HUES48 (cell line): ENCODE results near the gene OTUB2.
"Not testable (repeated sequence)": the region's sequence is repeated elsewhere in the genome, so short reads cannot be mapped to it uniquely, and the experiment has no call there.

Experiments
- H3K27ac ChIP-seq: one replicate; pipeline ENCODE4 v1.7.0; 2013; ENCODE audit warnings: low read depth, low read length, inconsistent platforms
- H3K27me3 ChIP-seq: 2 replicates; pipeline ENCODE4 v1.6.1; 2013; ENCODE audit warnings: mild to moderate bottlenecking, low read length; ENCODE audit not compliant: control insufficient read depth, insufficient read depth
- H3K36me3 ChIP-seq: 2 replicates; pipeline ENCODE4 v1.6.1; 2013; ENCODE audit warnings: low read length; ENCODE audit not compliant: control insufficient read depth, insufficient read depth
- H3K4me1 ChIP-seq: 2 replicates; pipeline ENCODE4 v1.6.1; 2013; ENCODE audit warnings: mild to moderate bottlenecking, low read length; ENCODE audit not compliant: control insufficient read depth, insufficient read depth
- H3K4me3 ChIP-seq: 2 replicates; pipeline ENCODE4 v1.5.1; 2013; ENCODE audit warnings: mild to moderate bottlenecking, low read depth, low read length
- H3K9ac ChIP-seq: 2 replicates; pipeline ENCODE4 v1.6.1; 2013; ENCODE audit warnings: mild to moderate bottlenecking, low read depth, low read length, moderate library complexity
- H3K9me3 ChIP-seq: 2 replicates; pipeline ENCODE4 v1.6.1; 2013; ENCODE audit warnings: low read length; ENCODE audit not compliant: control insufficient read depth, insufficient read depth

The OTUB2 gene

GRCh38 chr14:94066089-94066676, 40.0 kb downstream of the OTUB2 start:
- H3K4me3 ChIP-seq: no peak overlapping the region
- peaks cover 21% of the 10 kb centered on the region for H3K4me1 ChIP-seq
- H3K27me3 ChIP-seq: no peaks in the 10 kb centered on the region
- peaks cover 15% of the 10 kb centered on the region for H3K36me3 ChIP-seq
- peak overlapping the region; percentile 57 for H3K27ac ChIP-seq
- H3K9ac ChIP-seq: no peak overlapping the region
- H3K9me3 ChIP-seq: peaks cover 6% of the 10 kb centered on the region; the same call in 1 of the 2 replicates

GRCh38 chr14:94072076-94072475, 45.9 kb downstream of the OTUB2 start:
- not testable (repeated sequence) for H3K36me3 ChIP-seq

GRCh38 chr14:94074534-94074933, 48.4 kb downstream of the OTUB2 start:
- Histone ChIP-seq H3K9me3 (peaks cover 23% of the 10 kb centered on the region), H3K9ac (no peak overlapping the region), H3K4me1 (no peaks in the 10 kb centered on the region), H3K27me3 (no peaks in the 10 kb centered on the region), H3K4me3 (no peak overlapping the region), H3K36me3 (peaks cover 28% of the 10 kb centered on the region), H3K27ac (no peak overlapping the region)

More at GRCh38 chr14:94072076-94072475, 45.9 kb downstream of the OTUB2 start:
- not testable (repeated sequence) for H3K4me3 ChIP-seq, H3K4me1 ChIP-seq, H3K27ac ChIP-seq, H3K9ac ChIP-seq, H3K27me3 ChIP-seq
- peaks cover 23% of the 10 kb centered on the region for H3K9me3 ChIP-seq

GRCh38 chr14:94075008-94075407, 48.9 kb downstream of the OTUB2 start:
- Histone ChIP-seq H3K9ac (no peak overlapping the region), H3K4me1 (peaks cover 5% of the 10 kb centered on the region), H3K27me3 (no peaks in the 10 kb centered on the region), H3K27ac (no peak overlapping the region), H3K4me3 (no peak overlapping the region), H3K9me3 (peaks cover 19% of the 10 kb centered on the region), H3K36me3 (peaks cover 30% of the 10 kb centered on the region)

- Histone ChIP-seq H3K4me3 (no peak overlapping the region), H3K27ac (no peak overlapping the region), H3K4me1 (peaks cover 12% of the 10 kb centered on the region), H3K36me3 (peaks cover 30% of the 10 kb centered on the region), H3K27me3 (no peaks in the 10 kb centered on the region), H3K9ac (no peak overlapping the region), H3K9me3 (peaks cover 17% of the 10 kb centered on the region)
Measured at GRCh38 chr14:94077111-94077821, 51.1 kb downstream of the OTUB2 start.

- Histone ChIP-seq H3K9me3 (peaks cover 17% of the 10 kb centered on the region), H3K9ac (no peak overlapping the region), H3K36me3 (peaks cover 30% of the 10 kb centered on the region), H3K27me3 (no peaks in the 10 kb centered on the region), H3K27ac (no peak overlapping the region), H3K4me1 (peaks cover 12% of the 10 kb centered on the region), H3K4me3 (no peak overlapping the region)
Measured at GRCh38 chr14:94077823-94078222, 51.7 kb downstream of the OTUB2 start.

- peaks cover 7% of the 10 kb centered on the region; the same call in 1 of the 2 replicates for H3K9me3 ChIP-seq
- H3K27ac ChIP-seq: no peak overlapping the region
- H3K36me3 ChIP-seq: peaks cover 30% of the 10 kb centered on the region
- no peaks in the 10 kb centered on the region for H3K27me3 ChIP-seq
- peak overlapping the region; percentile 77 for H3K4me3 ChIP-seq
- peaks cover 12% of the 10 kb centered on the region for H3K4me1 ChIP-seq
- peak overlapping the region; percentile 65 for H3K9ac ChIP-seq
Measured at GRCh38 chr14:94079891-94080620, 53.9 kb downstream of the OTUB2 start.

- Histone ChIP-seq H3K4me3 (peak within 1 kb of the TSS; percentile 77), H3K27ac (peak within 1 kb of the TSS; percentile 76), H3K36me3 (peaks cover 30% of the 10 kb centered on the region), H3K9ac (peak within 1 kb of the TSS; percentile 65), H3K27me3 (no peaks in the 10 kb centered on the region), H3K4me1 (peaks cover 12% of the 10 kb centered on the region), H3K9me3 (no peaks in the 10 kb centered on the region)
Measured at GRCh38 chr14:94080621-94081385, 54.7 kb downstream of the OTUB2 start, which contains the start of the genes DDX24 and IFI27L1. DDX24 (minus strand) TSS chr14:94081202; CDS start chr14:94079742, 1,460 bp downstream. IFI27L1 (plus strand) TSS chr14:94081310; CDS start chr14:94096938, 15,628 bp downstream.

- Histone ChIP-seq H3K9ac (peak overlapping the region; percentile 42; the same call in 1 of the 2 replicates), H3K9me3 (no peaks in the 10 kb centered on the region), H3K4me3 (peak overlapping the region; percentile 77), H3K27me3 (no peaks in the 10 kb centered on the region), H3K27ac (peak overlapping the region; percentile 76), H3K36me3 (peaks cover 30% of the 10 kb centered on the region), H3K4me1 (peaks cover 12% of the 10 kb centered on the region)
Measured at GRCh38 chr14:94081386-94081820, 55.3 kb downstream of the OTUB2 start.

GRCh38 chr14:94087891-94088290, 61.8 kb downstream of the OTUB2 start:
- Histone ChIP-seq H3K4me3 (no peak overlapping the region), H3K9ac (no peak overlapping the region), H3K27me3 (no peaks in the 10 kb centered on the region), H3K27ac (no peak overlapping the region), H3K4me1 (no peaks in the 10 kb centered on the region), H3K9me3 (no peaks in the 10 kb centered on the region), H3K36me3 (no peaks in the 10 kb centered on the region)
